Measurements from ENCODE around the gene GRAMD2A. TPM values are rescaled to one million over a fixed set of nuclear protein-coding genes. Genes with fewer than 3 reads are reported as not detected.

GRAMD2A gene
- total RNA-seq, 8 experiments from 2014 or later = 0.13 to 2.3 (median 0.69) TPM

Other genes with a start within 250 kb of the GRAMD2A start
- gene MYO9A, start 79.6 kb downstream of the GRAMD2A start, total RNA-seq = 10 to 100 TPM; 22.3 to 42.1 (median 31.6) TPM
- gene SENP8, start 79.4 kb downstream of the GRAMD2A start, total RNA-seq = 1 to 10 TPM; 2.6 to 5.9 (median 5.0) TPM
- 1,000 to 10,000 TPM in 1 of 8 experiments, 100 to 1,000 TPM in 7; 522 to 1,171 (median 600) TPM for gene PKM, start 33.4 kb upstream of the GRAMD2A start, total RNA-seq
- gene PARP6, start 74.8 kb upstream of the GRAMD2A start, total RNA-seq = 100 to 1,000 TPM in 2 of 8 experiments, 10 to 100 TPM in 6; 29.4 to 131 (median 93.9) TPM
- 10 to 100 TPM in 1 of 8 experiments, 1 to 10 TPM in 5, under 1 TPM in 2; 0.52 to 12.0 (median 4.2) TPM for gene CELF6, start 122.4 kb upstream of the GRAMD2A start, total RNA-seq
- 100 to 1,000 TPM in 4 of 8 experiments, 10 to 100 TPM in 4; 48.7 to 411 (median 88.6) TPM for gene HEXA, start 178.2 kb upstream of the GRAMD2A start, total RNA-seq
- gene TMEM202, start 200.5 kb upstream of the GRAMD2A start, total RNA-seq = not detected